NCI-H510A (cell line): ENCODE measurements around the gene HIRA.
"Not testable (repeated sequence)": the region's sequence is repeated elsewhere in the genome, so short reads cannot be mapped to it uniquely, and the experiment has no call there.

Experiments used
- DNase-seq: peaks from one replicate; lab custom pipeline; 2025; lab: John Stamatoyannopoulos, UW

Gene HIRA

GRCh38 chr22:19385221-19385906 lies 46.2 kb downstream of the HIRA start:
- DNase-seq: no peak

DNA sequence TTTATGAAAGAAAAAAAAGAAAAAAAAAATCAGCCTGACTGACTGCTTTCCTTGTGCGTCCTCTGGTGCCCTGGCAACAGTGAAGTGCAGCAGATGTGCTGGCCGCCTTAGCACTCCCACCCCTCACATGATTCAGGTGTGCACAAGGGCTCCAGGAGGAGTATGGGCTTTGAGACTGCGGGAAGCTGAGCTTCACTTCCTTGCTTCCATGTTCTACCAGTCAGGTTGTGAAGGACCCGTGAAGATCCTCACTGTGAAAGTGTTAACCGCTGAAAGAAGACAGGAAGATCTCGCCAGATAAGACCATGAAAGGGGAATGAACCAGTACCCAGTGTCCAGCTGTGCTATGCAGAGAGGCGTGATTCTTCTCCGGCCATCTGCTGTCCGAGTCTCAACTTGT lies 48.2 kb downstream of the HIRA start:
- no peak for DNase-seq

GRCh38 chr22:19382240-19382639 lies 49.3 kb downstream of the HIRA start:
- no peak for DNase-seq

GRCh38 chr22:19378344-19378674 lies 53.2 kb downstream of the HIRA start:
- DNase-seq: no peak

GRCh38 chr22:19377565-19378343 lies 53.8 kb downstream of the HIRA start:
- DNase-seq: no peak

DNA sequence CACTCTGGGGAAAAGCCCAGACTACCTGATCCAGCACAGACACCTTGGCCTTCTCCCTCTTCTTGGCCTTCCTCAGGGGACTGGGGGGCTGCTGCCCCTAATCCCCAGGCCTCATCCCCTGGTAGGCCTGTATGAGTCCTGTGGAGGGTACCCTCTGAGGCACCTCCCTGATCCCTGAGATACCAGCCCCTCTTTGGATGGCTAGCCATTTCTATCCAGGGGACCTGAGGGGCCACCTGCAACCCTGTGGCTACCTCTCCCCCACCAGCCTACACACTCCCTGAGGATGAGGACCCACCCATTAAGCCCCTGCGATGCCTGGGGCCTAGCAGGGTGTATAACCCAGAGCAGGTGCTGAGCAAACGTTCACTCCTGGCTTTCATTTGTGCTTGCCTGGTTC lies 54.6 kb downstream of the HIRA start:
- DNase-seq: no peak

- DNase-seq: no peak
Measured at GRCh38 chr22:19376247-19376646, 55.3 kb downstream of the HIRA start.

- DNase-seq: no peak
Measured at GRCh38 chr22:19375435-19375834, 56.1 kb downstream of the HIRA start.

GRCh38 chr22:19374410-19374809 lies 57.1 kb downstream of the HIRA start:
- no peak for DNase-seq

GRCh38 chr22:19373450-19373849 lies 58.1 kb downstream of the HIRA start:
- DNase-seq: no peak

DNA sequence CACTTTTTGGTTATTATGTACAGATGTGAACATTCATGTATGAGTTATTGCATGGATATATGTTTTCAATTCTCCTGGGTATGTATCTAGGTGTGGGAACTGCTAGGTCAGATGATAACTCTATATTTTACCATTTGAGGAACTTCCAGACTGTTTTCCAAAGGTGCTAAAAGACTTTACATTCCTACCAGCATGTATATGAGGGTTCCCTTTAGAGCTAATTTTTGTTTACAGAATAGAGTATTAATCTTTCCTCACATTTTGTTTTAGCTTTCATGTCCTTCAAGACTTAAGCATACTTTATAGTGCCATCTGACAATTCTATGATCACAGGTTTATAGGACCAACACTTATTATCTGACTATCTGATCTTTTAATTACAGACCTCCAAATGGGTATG lies 59.6 kb downstream of the HIRA start:
- no peak for DNase-seq

DNA sequence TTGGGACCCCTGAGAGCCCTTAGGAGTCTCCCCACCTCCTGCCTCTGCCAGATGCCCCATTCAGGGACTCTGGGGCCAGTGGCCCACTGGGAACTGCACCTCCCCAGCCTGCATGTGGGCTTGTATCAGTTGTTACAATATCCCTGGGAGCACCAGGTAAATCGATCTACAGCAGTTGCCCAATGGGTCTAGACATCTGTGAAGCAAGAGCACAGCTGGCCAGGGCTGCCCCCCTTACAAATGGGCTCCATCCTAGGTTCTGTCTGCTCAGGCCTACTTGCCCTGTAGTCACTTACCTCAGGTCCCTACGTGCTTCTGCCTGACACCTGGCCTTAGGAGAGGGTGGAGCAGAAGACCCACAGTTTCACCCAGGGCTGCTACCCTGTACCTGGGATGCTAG lies 62.7 kb downstream of the HIRA start:
- DNase-seq: no peak

- DNase-seq: no peak
Measured at GRCh38 chr22:19367763-19368367, 63.7 kb downstream of the HIRA start.

DNA sequence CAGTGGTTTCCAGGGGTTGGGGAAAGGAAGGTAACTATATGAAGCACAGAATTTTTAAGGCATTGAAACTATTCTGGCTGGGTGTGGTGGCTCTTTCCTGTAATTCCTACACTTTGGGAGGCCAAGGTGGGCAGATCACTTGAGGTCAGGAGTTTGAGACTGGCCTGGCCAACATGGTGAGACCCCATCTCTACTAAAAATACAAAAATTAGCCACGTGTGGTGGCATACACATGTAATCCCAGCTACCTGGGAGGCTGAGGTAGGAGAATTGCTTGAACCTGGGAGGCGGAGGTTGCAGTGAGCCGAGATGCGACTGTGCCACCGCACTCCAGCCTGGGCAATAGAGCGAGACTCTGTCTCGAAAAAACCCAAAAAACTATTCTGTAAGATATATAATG lies 68.0 kb downstream of the HIRA start:
- DNase-seq: not testable (repeated sequence)

DNA sequence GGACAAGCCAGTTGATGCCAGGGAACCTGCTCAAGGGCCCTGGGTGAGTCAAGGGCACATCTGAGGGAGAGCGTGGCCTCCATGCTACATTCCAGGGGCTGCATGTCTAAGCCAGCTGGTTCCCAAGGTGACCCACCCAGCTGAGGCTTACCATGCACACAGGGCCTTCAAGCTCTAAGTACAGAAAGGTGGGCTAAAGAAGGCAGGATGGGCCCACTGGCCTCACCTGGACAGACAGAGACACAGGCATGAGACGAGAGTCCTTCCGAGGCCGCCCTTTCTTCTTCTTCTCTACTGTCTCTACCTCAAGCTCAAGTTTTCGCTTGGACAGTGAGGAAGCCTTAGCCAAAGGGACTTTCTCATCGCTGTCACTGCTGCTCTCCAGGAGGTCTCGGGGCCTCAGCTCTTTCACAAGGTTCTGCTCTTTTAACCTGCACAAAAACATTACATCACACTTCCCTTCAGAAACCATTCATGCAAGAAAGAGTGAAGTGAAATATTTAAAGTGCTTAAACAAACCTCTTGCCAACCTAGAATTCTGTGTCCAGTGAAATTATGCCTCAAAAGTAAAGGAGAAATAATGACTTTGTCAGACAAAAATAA lies 69.9 kb downstream of the HIRA start:
- no peak for DNase-seq

GRCh38 chr22:19360862-19361261 lies 70.7 kb downstream of the HIRA start:
- no peak for DNase-seq

GRCh38 chr22:19360300-19360792 lies 71.2 kb downstream of the HIRA start:
- no peak for DNase-seq

GRCh38 chr22:19359554-19360299 lies 71.8 kb downstream of the HIRA start:
- no peak for DNase-seq

GRCh38 chr22:19358703-19359553 lies 72.6 kb downstream of the HIRA start:
- DNase-seq: no peak

- no peak for DNase-seq
Measured at GRCh38 chr22:19358195-19358594, 73.3 kb downstream of the HIRA start.
